Muscle of leg (tissue), 11 donors: ENCODE data around the gene ZNG1A. TPM values are rescaled to one million over a fixed set of nuclear protein-coding genes. Genes with fewer than 3 reads are reported as not detected.
"Not testable (repeated sequence)": the region's sequence is repeated elsewhere in the genome, so short reads cannot be mapped to it uniquely, and the experiment has no call there.

Experiments used
- DNase-seq: peaks from one replicate; pipeline ENCODE4 v3.0.0; 2013
- H3K27ac ChIP-seq: one replicate; pipeline ENCODE4 v1.5.1; 2013; ENCODE audit warnings: mild to moderate bottlenecking, low read length, control low read depth
- H3K27me3 ChIP-seq: one replicate; pipeline ENCODE4 v1.6.1; 2013; ENCODE audit warnings: low read length; ENCODE audit not compliant: control insufficient read depth, insufficient read depth
- H3K36me3 ChIP-seq: one replicate; pipeline ENCODE4 v1.6.1; 2013; ENCODE audit warnings: low read length; ENCODE audit not compliant: control insufficient read depth, insufficient read depth
- H3K4me1 ChIP-seq: one replicate; pipeline ENCODE4 v1.6.1; 2013; ENCODE audit warnings: low read length; ENCODE audit not compliant: control insufficient read depth, insufficient read depth
- H3K4me3 ChIP-seq: one replicate; pipeline ENCODE4 v1.5.1; 2013; ENCODE audit warnings: low read length, control low read depth
- H3K9me3 ChIP-seq: replicated peaks from 2 replicates; pipeline ENCODE4 v1.6.1; 2013; ENCODE audit warnings: low read depth, low read length; ENCODE audit not compliant: control insufficient read depth
- WGBS: methylation state at CpG from one replicate; pipeline ENCODE4 v1.1.5; 2013; ENCODE audit warnings: missing lambda C conversion rate; ENCODE audit not compliant: insufficient coverage; 5-methylcytosine and 5-hydroxymethylcytosine counted together
- polyA plus RNA-seq, 8 donors: library from polyadenylated mRNA; unstranded; fragments of 120-200 nt; gene quantifications; one replicate each; pipeline versions ENCODE4 v1.2.1 to v1.2.3, GENCODE V29; 2013; ENCODE audit warnings: inconsistent platforms in 1 of 8, low replicate concordance in 1 of 8; ENCODE audit not compliant: insufficient read length in 8 of 8, insufficient read depth in 1 of 8
- total RNA-seq: library from RNA; stranded (reverse); fragments of 120-200 nt; gene quantifications from one replicate; pipeline ENCODE4 v1.2.4, GENCODE V29; 2013

Gene ZNG1A
- total and polyA plus RNA-seq, 9 donors, result 32.2 to 69.2 (median 42.5) TPM

DNA sequence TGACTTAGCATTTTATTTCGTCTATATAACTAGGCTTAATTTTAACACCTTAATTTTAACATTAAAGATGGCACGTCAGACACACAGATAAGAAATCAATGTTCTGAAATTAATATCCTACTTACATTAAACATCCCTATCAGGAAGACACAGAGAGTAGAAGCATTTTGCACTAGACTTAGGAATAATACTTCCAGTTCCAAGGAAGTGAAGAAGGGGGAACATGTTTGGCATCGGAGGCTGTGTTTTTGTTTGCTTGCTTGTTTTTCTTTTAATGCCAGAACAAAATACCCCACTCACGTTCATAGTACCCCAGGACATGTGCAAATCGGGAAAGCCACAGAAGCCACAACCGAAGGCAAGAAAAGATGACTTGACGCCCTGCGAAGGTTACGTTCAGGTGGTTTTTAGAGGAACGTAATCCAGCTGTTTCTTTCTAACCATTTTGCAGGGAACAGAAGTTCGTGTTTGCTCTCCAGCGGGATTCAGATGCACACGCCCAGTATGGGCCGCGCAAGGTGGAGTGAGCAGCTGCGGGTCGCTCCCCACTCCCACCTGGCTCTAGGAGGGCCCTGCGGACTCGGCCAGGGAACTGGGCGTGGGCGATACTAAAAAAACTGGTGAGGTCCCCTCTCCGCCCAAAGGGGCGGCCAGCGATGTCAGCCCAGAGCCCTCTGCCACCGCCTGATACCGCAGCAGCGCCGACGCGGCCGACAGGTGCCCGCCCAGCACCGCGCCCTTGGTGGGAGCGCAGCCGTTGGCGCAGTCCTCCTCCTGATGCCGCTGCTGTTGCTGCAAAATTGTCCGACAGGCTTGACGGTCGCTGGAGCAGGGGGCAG is 62.4 kb downstream of the ZNG1A start:
- WGBS, result 3% methylated on average over 20 of the region's 41 CpGs
- H3K4me3 ChIP-seq, DNase-seq, H3K9me3 ChIP-seq, H3K36me3 ChIP-seq, H3K27ac ChIP-seq: not testable (repeated sequence)
- peaks cover 12% of the 10 kb centered on the region for H3K4me1 ChIP-seq
- H3K27me3 ChIP-seq, result peaks cover 45% of the 10 kb centered on the region

DNA sequence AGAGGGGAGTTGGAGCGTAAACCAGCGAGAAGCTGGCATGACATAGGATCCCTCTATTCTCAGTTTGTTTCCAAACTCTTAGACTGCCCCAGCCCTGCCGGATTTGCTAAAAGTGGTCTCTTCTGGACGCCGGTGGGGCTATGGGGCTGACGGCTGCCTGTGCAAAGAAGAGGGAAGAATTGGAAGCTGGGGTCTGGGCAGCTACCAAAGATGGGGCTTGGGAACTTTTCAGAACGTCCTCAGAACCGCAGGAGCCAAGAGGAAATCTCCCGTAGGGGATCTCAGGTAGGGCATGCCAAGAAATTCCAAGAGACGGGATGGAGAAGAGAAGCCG is 63.8 kb downstream of the ZNG1A start:
- not testable (repeated sequence) for H3K27ac ChIP-seq, H3K9me3 ChIP-seq, H3K36me3 ChIP-seq, H3K4me3 ChIP-seq, DNase-seq
- 0% methylated on average over 1 of the region's 11 CpGs for WGBS
- peaks cover 45% of the 10 kb centered on the region for H3K27me3 ChIP-seq
- H3K4me1 ChIP-seq, result peaks cover 12% of the 10 kb centered on the region

DNA sequence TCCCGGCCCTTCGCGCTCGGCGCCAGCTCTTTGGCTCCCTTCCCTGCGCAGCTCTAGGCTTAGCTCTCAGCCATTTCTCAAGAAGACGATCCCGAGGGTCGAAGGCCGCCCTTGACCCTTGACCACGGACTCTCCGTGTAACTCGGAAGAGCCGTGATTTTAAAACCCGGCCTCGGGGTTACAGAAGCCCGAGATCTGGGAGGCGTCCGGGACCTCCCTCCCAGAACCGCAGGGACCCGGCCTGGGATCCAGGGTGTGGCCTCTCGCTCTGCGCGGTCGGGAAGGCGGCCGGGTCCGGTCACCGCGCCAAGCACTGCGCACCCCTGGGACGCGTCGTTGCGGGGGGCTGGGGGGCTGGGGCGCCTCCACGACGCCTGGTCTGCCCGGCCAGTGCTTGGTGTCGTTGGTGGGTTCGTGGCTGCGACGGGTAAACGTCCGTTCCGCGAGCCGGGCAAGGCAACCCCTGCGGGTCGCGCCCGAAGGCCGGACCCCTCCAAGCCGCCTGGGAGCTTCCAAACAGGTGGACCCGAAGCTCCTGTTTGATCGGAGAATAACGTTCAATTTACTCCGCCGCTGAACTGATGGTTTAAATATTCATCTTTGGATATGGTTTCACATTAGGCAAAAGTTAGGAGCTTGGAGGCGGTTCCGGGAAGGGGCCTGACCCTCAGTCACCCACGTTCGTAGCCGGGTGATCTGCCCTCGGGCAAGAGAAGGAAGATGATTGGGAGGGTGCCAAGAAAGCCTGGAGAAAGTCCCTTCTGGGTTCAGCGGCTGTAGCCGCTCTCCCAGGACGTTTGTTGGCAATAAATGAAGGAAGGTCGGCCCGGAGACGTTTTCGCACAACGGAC is 64.4 kb downstream of the ZNG1A start:
- peak; percentile 21 for DNase-seq
- Histone ChIP-seq H3K4me1 (peaks cover 12% of the 10 kb centered on the region), H3K27ac (peak overlapping the region; percentile 29)

DNA sequence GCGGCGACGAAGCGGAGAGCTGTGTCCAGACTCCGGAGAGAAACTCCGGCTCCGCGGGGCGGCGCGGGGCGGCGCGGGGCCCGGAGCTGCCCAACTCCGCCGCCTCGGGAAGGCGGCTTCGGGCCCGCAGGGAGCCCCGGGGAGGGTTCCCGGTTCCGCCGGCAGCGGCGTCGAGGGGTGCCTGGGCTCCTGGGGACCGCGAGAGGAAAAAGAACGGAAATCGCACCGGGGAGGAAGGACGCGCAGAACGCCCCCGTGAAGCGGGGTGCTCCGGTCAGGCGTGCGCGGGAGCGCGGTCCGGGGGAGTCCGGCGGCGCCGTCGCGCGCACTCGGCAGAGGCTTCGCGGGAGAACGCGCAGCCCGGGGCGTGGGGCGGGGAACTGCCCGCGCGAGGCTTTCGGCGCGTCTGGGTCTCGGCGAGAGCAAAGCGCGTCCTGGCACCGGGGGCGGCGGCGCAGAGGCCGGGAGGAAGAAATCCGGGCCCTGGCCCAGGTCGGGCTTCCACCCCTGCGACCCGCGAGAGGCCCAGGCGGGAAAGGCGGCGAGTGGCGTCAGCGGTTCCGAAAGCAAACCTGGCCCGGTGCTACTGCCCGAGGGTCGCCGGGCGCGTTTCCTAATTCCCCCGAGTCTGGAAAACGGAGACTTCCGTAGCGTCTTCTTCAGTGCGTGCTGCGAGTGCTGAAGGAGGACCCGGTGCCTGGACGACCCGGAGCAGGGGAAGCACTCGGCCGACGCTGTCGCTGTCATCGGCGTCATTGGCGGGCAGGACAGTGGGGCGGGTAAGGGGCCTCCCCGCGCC is 65.2 kb downstream of the ZNG1A start:
- DNase-seq, result peak; percentile 57
- Histone ChIP-seq H3K4me3 (peak overlapping the region; percentile 29), H3K27ac (peak overlapping the region; percentile 29), H3K27me3 (peaks cover 57% of the 10 kb centered on the region), H3K4me1 (peaks cover 12% of the 10 kb centered on the region)
- WGBS, result under 1% methylated on average over 105 of the region's 111 CpGs
- H3K9me3 ChIP-seq, H3K36me3 ChIP-seq: not testable (repeated sequence)

More for the DNA sequence above, 64.4 kb downstream of the ZNG1A start:
- Histone ChIP-seq H3K4me3 (peak overlapping the region; percentile 29), H3K27me3 (peaks cover 50% of the 10 kb centered on the region)
- 1% methylated on average over 58 of the region's 73 CpGs for WGBS
- not testable (repeated sequence) for H3K36me3 ChIP-seq, H3K9me3 ChIP-seq

DNA sequence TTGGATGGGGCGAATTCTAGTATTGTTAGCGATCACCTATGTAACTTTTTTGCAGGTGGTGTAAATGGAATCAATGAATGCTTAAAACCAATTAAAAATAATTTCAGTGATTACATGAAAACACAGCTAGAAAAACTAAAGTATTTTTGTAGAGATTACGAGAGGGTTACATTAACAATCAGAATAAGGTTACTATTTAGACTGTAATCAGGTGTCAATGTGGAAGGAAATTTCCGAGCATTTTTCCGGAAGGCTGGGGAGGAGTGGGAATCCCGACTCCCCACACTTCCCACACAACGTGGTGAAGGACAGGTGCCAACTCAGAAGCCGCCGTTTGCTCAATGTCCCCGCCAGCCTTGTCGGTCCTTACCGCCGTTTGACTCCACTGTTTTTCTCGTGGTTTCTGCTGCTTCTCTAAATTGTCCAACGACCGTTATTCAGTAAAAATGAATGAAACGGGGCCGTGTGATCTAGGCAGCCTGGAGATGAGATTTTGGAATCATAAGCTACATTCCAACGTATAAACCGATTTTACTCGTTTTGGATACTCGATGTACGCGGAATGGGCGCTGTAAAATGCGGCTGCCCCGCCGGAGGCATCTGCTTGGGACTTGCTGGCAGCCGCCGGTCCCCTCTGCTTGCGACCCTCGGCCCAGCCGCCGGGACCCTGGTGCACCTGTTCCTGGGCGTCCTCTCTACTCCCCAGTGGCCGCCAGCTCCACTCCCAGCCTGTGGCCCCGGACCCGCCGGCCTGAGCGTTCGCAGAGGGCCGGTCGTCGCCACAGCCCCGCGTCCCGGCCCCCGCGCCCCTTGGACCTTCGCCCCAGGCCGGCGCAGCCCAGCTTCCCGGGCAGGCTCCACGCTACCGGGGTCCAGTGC is 66.0 kb downstream of the ZNG1A start:
- not testable (repeated sequence) for H3K4me3 ChIP-seq, H3K27ac ChIP-seq, H3K36me3 ChIP-seq, H3K9me3 ChIP-seq
- 1% methylated on average over 16 of the region's 55 CpGs for WGBS
- Histone ChIP-seq H3K4me1 (peaks cover 12% of the 10 kb centered on the region), H3K27me3 (peaks cover 52% of the 10 kb centered on the region)
- DNase-seq, result peak; percentile 28

DNA sequence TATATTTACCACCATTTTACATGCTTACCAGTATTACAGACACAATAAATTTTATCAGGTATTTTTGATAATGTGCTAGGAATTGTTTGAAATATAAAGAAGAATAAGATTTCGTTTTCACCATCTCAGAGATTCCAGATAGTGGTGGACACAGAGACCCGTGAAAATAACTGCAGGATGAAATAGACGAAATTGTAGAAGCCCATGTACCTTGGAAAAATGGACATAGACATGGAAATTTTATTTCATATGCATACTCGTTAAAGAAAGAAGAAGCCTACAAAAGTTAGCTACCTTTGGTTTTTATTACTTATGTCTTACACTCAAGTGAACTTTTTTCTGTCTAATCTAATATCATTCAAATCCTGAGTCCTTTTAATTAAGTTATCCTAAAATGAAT is 68.2 kb downstream of the ZNG1A start:
- peaks cover 41% of the 10 kb centered on the region for H3K27me3 ChIP-seq
- DNase-seq, result not testable (repeated sequence)
- no CpG with 5 or more reads among the region's 4 CpGs for WGBS

DNA sequence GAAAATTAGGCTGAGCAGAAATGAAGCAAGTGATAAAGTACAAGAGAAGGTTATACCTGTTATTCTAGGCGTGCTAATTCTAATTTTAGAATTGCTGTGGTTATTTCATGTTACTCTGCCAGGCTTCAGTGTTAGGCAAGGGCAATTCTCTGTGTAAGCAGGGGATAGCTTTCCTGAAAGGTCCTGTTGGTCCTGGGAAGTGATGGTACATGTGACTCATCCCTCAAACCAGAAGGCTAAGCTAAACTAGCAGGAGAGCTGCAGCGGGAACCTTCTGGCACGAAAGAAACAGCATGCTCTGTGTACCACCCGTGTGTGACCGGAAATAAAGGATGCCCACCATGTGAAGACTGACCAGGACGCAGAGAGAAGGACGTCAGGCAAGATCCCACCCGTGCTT is 69.3 kb downstream of the ZNG1A start:
- WGBS, result no CpG with 5 or more reads among the region's 8 CpGs
- H3K4me1 ChIP-seq, DNase-seq, H3K9me3 ChIP-seq, H3K4me3 ChIP-seq, H3K27ac ChIP-seq, H3K36me3 ChIP-seq: not testable (repeated sequence)
- H3K27me3 ChIP-seq, result peaks cover 34% of the 10 kb centered on the region

More for the DNA sequence above, 68.2 kb downstream of the ZNG1A start:
- not testable (repeated sequence) for H3K9me3 ChIP-seq, H3K4me3 ChIP-seq, H3K27ac ChIP-seq, H3K36me3 ChIP-seq
- H3K4me1 ChIP-seq, result peaks cover 12% of the 10 kb centered on the region

DNA sequence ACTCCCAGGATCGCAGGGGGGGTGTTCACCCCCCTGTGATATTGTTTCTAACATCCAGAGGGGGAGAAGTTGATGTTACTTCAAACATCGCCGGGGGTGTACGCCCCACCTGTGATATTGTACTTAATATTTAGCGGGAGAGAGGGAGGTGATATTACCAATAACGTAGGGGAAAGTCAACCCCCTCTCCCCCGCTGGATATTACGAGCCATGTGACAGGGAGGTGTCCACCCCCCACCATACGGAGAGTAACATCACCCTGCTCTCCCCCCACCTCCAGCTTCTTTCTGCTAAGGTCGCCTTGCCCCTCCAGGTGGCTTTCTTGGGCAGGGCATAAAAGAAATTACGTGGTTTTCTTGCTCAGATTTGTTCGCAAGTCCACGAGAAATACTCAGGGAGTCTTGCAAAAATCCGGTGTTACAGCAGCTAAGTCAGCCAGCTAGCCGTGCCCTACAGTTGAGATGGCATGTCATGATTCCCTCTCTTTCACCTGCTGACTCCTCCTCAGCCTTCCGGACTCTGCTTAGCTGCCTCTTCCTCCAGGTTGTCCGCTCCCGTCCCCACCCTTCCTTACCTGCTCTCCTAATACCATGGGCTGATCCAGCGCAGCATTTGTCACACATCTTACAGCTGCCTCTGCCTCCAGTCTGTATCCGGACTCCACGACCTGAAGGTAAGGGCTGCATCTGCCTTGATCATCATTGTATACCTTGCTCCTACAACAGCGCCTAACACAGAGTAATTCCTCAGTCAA is 69.9 kb downstream of the ZNG1A start:
- H3K4me3 ChIP-seq, H3K9me3 ChIP-seq, H3K27ac ChIP-seq, H3K36me3 ChIP-seq, H3K4me1 ChIP-seq, DNase-seq: not testable (repeated sequence)
- peaks cover 28% of the 10 kb centered on the region for H3K27me3 ChIP-seq
- 4% methylated on average over 5 of the region's 22 CpGs for WGBS

DNA sequence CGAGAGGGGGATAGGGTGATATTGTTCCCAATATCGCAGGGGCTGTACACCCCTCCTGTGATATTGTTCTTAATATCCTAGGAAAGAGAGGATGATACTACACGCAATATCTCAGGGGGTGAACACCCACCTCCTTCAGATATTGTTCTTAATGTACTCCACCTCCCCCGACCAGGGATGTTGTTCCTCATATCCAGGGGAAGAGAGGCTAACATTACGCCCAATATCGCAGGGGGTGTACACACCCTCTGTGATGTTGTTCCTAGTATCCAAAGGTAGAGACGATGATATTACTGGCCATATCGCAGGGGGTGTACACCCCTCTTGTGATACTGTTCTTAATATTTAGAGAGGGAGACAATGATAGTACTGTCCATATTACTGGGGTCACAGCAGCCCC is 72.9 kb downstream of the ZNG1A start:
- peaks cover 16% of the 10 kb centered on the region for H3K27me3 ChIP-seq
- H3K4me3 ChIP-seq, DNase-seq, H3K9me3 ChIP-seq, H3K27ac ChIP-seq, H3K36me3 ChIP-seq, H3K4me1 ChIP-seq: not testable (repeated sequence)
- WGBS, result no CpG with 5 or more reads among the region's 8 CpGs
